GM19467 (cell line): ENCODE results near the gene RAVER2.
"Not testable (repeated sequence)": the region's sequence is repeated elsewhere in the genome, so short reads cannot be mapped to it uniquely, and the experiment has no call there.

ENCODE experiments used
- ATAC-seq: cut with Tn5 transposase; IDR thresholded peaks from one replicate; pipeline ENCODE4 v1.9.1; 2021; ENCODE audit warnings: mild to moderate bottlenecking, moderate library complexity; ENCODE audit not compliant: unreplicated experiment

The RAVER2 gene

DNA sequence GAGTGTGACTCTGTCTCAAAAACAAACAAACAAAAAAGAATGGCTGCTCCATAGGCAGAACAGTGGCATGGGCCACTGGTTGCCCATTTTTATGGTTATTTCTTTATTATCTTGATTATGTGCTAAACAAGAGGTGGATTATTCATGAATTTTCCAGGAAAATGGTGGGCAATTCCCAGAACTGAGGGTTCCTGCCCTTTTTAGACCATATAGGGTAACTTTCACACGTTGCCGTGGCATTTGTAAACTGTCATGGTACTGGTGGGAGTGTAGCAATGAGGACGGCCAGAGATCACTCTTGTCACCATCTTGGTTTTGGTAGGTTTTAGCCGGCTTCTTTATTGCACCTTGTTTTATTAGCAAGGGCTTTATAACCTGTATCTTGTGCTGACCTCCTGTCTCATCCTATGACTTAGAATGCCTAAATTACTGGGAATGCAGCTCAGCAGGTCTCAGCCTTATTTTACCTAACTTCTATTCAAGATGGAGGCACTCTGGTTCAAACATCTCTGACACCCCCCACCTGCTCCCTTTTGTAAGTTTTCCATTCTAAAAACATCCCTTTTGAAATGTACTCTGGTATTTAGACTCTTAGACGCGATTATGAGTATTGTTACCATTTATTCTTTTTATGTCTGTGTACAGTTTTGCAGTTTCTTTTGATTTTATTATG lies 57.1 kb downstream of the RAVER2 start:
- ATAC-seq: no peak

DNA sequence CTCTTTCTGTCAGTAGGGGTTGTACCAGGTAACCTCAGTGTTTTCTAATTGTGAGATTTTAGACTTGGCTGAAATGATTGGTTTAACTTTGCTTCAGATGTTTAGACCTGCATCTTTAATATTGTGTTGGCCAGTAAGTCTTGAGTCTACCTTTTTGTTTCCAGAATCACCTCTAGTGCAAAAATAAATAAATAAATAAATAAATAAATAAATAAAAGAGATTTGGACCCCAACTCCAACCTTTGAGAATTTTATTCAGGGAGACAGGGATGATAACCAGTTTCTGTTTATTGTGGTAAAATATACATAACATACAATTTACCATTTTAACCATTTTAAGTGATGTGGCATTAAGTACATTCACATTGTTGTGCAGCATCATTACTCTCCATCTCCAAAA lies 64.4 kb downstream of the RAVER2 start:
- ATAC-seq: no peak

DNA sequence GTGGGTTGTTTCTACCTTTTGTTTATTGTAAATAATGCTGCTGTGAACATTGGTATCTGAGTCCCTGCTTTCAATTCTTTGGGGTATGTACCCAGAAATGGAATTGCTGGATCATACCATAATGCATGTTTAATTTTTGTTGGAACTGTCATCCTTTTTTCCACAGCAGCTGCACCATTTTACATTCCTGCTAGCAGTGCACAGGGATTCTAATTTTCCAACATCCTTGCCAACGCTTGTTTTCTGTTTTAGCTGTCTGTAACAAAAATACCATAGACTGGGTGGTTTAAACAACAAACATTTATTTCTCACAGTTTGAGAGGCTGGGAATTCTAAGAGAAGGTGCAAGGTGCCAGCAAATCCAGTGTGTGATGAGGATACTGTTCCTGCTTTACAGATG lies 65.1 kb downstream of the RAVER2 start:
- ATAC-seq: no peak

DNA sequence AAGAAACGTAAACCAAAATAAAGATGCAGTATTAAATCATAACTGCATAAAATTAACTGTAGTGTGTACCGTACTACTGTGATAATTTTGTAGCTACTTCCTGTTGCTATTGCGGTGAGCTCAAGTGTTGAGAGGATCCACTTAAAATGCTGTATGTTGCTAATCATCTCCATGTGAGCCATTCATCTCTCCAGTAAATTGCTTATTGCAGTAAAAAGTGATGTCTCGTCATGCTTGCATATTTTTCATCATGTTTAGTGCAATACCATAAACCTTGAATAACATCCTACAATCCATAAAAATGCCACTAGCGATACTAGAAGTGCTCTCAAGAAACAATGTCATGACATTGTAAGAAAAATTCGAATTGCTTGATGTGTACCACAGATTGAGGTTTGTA lies 66.3 kb downstream of the RAVER2 start:
- no peak for ATAC-seq

DNA sequence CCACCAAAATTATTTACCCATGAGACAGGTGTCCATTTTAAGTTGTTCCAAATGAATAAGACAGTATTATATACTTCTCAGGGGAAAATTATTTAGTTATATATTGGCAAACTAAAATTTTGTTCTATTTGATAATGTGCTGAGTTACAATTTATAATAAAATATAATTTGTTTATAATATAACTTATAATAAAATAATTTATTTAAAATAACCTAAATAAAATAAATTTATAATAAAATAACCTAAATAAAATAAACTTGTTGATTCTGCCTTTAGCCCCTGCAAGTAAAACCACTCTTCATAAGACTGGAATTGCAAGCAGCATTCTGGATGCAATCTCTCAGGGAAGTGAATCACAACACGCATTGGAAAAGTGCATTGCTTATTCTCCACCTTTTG lies 69.6 kb downstream of the RAVER2 start:
- ATAC-seq: no peak

DNA sequence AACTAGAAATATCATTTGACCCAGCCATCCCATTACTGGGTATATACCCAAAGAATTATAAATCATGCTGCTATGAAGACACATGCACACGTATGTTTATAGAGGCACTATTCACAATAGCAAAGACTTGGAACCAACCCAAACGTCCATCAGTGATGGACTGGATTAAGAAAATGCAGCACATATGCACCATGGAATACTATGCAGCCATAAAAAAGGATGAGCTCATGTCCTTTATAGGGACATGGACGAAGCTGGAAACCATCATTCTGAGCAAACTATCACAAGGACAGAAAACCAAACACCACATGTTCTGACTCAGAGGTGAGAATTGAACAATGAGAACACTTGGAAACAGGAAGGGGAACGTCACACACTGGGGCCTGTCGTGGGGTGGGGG lies 72.5 kb downstream of the RAVER2 start:
- not testable (repeated sequence) for ATAC-seq

DNA sequence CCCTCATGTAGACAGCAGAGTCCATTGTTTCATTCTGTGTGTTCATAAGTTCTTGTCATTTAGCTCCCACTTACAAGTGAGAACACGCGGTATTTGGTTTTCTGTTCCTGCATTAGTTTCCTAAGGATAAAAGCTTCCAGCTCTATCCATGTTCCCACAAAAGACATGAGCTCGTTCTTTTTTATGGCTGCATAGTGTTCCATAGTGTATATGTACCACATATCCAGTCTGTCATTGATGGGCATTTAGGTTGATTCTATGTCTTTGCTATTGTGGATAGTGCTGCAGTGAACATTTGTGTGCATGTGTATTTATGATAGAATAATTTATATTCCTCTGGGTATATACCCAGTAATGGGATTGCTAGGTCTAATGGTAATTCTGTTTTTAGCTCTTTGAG lies 75.7 kb downstream of the RAVER2 start:
- ATAC-seq: not testable (repeated sequence)

DNA sequence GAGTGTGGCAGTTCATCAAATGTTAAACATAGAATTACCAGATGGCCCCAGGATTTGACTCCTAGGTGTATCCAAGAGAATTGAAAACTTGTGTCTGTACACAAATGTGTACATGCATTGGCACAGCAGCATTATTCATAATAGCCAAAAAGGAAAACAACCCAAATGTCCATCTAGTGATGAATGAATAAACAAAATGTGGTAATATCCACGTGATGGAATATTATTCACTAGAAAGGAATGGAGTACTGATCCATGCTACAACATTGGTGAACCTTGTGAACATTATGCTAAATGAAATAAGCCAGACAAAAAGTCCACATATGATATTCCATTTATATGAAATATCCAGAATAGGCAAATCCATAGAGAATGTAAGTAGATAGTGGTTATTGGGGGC lies 77.7 kb downstream of the RAVER2 start:
- no peak for ATAC-seq

DNA sequence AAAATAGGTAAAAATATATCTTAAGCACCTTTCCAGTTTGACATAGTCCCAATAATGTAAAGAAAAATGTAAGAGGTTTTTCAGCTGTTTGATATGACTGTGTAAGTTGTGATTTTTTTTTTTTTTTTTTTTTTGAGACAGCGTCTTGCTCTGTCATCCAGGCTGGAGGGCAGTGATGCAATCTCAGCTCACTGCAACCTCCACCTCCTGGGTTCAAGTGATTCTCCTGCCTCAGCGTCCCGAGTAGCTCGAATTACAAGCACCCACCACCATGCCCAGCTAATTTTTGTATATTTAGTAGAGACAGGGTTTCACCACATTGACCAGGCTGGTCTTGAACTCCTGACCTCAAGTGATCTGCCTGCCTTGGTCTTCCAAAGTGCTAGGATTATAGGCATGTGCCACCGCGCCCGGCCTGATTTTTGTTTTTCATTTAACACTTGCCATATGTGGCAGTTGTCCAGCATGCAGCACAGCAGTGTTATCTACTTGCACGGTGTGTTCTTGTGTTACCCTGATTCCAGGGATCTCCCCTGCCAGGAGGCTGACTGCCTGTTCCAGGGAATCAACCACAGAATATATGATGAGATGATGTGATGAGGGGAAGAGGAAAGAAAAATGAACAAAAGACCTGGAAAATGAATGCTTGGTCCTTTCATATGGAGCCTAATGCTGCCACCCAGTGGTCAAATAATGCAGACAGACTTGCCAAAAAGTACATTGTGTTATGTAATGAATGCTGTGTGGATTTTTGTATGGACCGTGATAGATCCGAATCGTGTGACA lies 79.0 kb downstream of the RAVER2 start:
- no peak for ATAC-seq

DNA sequence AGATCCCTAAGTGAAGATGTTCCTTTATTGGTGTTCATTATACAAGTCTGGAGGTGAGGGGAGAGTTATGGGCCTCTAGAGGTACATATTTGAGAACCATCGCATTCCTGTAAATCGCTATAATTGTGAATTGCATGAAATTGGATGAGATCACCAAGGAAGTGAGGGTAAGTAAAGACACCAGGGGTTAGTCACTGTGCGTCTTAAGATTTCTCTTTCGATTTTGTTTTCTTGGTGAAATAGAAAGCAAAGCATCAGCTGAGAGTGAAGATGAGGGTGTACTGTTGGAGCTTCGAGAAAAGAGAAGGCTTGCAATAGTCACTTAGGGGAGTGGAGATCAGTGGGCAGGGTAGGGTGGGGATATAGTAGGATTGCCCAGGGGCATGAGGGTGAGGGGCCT lies 82.1 kb downstream of the RAVER2 start:
- ATAC-seq: peak; percentile 54

DNA sequence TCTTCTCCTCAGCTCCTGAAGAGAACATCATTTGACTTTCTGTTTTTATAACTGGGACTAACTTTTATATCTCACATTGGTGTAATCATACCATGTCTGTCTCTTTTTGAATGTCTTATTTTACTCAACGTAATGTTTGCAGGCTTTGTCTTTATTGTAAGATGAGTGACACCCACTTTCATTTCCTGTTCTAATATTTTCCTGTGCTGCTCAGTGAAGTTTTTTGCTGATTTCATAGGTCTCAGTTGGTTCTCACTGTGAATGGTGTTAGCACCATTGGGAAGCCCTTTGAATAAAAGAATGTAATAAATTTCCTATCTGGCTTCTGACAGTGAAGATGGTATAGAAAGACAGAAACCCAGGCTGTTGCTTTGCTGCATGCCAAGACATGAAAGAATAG lies 84.0 kb downstream of the RAVER2 start:
- ATAC-seq: no peak

DNA sequence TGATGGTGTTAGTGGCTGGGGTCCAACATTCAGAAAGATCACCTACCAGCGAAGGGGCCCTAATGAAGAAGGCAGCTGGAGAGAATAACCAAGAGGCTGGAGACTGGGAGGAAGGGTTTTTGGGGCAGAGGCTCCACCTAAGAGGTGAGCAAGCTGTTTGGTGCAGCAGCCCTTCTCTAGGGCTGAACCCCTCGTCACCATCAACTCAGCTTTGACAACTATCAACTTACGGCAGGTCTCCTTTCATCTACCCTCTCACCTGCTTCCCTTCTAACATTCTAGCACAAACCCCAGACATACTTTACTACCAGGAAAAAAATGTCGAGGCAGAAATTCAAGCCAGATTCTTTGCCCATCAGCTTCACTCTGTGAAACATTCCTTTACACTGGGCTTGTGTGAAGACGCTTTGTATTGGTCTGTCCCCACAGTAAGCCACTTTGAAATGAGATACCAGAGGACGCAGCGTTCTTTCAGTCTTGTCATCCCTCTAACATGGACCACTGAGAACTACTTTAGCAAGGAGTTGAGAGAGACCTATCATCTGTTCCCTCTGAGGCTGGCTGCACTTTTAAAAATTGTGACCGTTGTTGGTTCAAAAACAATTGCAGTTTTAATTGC lies 84.6 kb downstream of the RAVER2 start:
- no peak for ATAC-seq

DNA sequence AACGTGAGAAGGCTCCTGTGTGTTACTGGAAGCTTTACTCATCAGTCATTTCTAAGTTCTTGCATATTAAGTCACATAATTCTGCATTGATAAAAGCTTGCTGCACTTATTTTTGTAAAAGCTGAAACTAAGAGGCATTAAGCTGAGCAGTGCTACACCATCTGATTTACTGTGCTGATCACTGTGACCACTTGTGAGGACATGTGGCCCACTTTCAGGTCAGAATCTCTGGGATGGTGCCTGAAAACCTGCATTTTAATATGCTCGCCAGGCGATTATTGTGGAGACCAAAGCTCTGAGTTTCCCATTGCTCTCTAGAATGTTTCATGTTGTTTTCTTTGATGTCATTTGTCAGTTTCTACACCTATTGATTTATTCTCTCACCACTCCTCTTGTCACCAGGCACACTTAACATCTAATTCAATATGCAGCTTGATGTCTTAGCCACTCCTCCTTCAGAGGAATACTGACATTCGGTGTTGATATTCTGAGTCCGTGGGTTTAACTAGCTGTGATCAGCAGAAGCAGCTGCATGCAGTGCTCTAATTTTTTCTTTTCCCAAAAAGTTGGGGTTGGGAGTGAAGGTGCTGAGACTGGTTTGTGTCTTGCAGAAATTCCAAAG lies 85.3 kb downstream of the RAVER2 start:
- no peak for ATAC-seq

DNA sequence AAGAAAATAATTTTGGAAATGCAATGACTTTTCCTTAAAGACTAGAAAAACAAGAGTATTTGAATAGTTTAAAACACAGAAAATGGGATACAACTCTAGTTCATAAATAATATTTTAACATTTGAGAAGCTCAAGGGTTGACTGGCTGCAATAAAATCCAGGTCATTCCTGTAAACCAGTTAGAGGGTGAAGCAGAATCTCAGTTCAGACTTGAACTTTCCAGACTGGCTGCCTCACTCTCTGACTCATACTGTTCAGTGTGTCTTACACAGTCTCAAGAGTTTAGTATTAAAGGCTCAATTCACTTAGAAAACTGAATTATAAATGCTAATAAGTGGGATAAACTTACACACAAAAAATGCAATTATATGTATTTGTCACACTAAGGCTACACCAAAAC lies 89.9 kb downstream of the RAVER2 start:
- ATAC-seq: no peak

DNA sequence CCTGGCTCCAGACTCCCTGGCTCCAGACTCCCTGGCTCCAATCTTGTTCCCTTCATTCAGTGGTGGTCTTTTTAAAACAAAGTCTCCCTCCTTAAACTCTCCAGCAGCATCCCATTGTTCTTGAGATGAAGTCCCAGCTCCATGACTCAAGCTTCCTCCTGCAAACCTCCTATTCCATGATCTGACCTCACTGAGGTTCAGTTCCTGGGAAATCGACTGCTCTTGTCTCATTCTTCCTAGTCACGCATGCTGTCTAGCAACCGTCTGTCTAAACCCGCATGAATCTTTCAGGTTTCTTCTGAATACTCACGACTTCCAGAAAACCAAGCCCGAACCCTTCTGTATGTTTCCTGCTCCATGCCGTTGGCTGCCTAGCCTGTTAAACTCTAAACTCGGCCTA lies 91.9 kb downstream of the RAVER2 start:
- ATAC-seq: no peak

DNA sequence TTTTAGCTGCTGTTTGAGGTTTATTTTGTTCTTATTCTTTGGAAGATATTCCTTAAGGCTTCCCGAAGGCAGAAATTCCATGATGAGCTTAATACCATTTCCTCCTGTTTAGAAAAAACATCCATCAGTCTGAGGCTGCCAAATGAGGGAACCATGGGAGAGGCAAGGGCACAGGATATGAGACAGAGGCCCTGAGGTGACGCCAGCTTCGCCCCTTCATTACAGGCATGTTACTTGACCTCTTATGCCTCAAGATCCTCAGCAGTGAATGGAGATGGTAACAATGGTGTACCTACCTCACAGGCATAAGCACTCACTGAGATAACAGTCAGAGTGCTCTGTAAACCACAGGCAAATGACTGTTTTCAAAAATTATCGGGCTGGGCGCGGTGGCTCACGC lies 93.6 kb downstream of the RAVER2 start:
- ATAC-seq: no peak

DNA sequence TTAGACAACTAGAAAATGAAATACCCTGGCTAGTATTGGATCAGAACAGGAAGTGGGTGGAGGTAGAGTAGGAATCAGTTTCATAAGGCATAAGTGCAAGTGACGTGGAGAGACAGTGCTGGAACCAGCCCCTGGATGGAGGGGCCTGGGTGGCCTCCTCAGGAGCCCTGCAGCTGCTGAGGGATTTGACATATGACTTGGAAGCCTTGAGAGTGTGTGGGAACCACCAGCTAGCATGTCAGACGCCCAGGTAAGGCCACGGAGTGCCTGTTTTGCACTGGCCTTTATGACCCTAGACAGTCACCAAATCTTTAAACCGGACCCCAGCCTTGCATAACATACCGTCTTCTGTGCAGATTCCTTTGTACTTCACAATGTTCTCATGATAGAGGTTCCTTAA lies 94.4 kb downstream of the RAVER2 start:
- ATAC-seq: no peak

DNA sequence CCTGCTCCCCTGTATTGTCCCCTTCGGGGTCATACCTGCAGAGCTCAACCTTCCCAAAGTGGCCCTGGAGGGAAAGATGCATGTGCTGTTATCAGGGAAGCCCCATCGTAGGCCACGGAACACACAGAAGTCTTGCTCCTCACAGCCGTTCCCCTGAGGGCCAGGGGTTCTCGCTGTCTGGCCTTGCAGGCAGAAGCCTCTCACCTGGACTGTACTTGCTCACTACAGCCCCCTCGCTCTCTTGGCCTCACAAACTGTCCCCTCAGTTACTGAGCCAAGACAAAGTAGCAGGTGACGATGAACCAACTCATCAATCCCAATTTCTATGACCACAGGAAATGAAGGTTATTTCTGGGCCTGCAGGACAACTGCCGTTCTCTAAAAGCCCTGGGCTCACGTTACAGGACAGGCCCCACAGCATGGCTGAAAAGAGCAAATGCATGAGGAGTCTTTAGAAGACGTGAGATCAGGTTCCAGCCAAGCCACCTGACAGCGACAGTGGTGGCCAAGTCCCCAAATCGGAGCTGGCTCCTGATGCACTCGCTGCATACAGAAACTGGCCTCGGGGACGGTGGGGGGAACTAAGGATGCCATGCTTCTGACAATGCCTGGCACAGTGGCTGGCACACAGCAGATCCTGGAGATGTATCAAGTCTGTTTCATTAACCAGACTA lies 95.0 kb downstream of the RAVER2 start:
- no peak for ATAC-seq

DNA sequence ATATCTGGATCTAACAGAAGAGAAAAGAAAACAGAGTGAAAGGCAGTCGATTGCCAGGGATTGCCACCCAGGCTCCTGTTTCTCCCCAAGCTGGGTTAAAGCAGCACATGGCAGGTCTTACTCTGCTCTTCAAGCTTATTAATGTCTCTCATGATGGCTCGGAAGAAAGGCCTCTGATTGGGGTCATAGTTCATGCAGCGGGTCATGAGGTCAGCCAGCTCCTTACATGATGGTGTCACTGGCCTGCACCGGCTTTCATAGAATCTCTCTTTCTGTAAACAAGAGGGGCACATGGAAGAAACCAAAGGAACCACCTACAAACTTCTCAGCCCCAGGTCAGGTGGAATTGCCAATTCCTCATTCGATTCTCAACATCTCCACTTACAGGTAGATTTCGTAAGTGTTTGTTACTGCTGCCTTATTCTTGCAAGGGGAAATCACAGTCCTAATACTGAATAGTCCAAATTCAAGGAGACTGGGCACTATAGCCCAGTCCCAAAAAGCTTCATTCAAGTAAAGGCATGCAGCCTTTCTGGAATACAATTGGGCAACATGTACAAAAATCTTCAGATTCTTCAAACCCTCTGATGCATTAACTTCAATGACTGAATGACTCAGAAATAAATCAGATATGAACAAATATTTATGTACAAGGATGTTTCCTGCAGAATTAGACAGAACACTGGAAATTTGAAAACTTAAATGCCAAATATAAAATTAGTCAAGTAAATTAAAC lies 96.6 kb downstream of the RAVER2 start:
- ATAC-seq: no peak

DNA sequence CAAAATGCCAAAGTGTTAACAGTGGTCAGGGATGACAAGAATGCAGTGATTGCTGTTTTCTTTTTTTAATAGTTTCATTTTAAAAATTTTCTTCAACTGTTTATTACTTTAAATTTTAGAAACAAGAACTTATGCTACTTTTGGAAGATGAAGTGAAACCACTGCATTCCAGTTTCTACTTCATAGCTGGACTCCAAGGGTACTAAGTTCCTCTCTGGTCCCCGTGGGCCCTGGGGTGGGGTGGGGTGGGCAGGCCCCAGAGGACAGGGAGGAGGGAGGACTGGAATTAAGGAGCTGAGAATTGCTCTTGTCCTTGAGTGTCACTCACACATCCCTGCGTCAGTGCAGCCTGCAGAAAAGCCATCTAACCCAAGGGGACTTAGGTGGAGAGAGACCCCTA lies 97.3 kb downstream of the RAVER2 start:
- no peak for ATAC-seq

DNA sequence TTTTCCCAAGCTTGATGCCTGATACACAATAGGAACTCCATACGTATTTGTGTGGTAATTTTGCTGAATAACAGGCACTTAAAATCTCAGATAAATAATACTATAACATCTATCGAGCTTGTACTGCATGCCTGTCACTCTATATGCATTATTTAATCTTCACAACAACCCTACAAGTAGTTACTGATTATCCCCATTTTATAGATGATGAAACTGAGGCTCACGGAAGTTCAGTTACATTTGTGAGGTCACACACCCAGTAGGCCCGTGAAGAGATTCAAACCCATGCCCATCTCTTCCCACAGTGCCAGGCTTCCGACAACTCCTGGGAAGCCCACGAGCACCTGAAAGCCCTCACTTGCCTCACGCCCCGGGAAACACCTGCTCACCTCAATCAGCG lies 98.8 kb downstream of the RAVER2 start:
- no peak for ATAC-seq
